ENCODE measurements around the gene METTL26. TPM values are rescaled to one million over a fixed set of nuclear protein-coding genes. Genes with fewer than 3 reads are reported as not detected.

Gene METTL26
- total and polyA plus RNA-seq, 9 of the 15 experiments (the other 6 are each of a cell fraction or from before 2014, with no cell fraction given): 7.3 to 262 (median 80.9) TPM

GRCh38 chr16:678858-679813 is 43.0 kb upstream of the METTL26 start (continued):
- peak; percentile 67 for TF ChIP-seq POLR2G (IDR thresholded peaks at IDR 0.05; ENCODE audit: low read depth, low read length)
- peak; percentile 33; the same call in 1 of the 2 replicates for TF ChIP-seq L3MBTL2 (IDR thresholded peaks at IDR 0.05)
- TF ChIP-seq ZNF76 (CRISPR knock-in tag; IDR thresholded peaks at IDR 0.05; ENCODE audit: borderline replicate concordance): no peak
- no peak for TF ChIP-seq CREM (IDR thresholded peaks at IDR 0.05; ENCODE audit: low read depth)
- no peak for TF ChIP-seq RUNX1 (IDR thresholded peaks at IDR 0.05; ENCODE audit: low read depth)
- TF ChIP-seq ZBTB1 (CRISPR knock-in tag; IDR thresholded peaks at IDR 0.05; ENCODE audit: borderline replicate concordance, low read depth): no peak
- TF ChIP-seq CBX1 (IDR thresholded peaks at IDR 0.05; ENCODE audit: low read depth): no peak
- TF ChIP-seq ELF4 (CRISPR knock-in tag; IDR thresholded peaks at IDR 0.05): no peak
- peak; percentile 40; the same call in 1 of the 2 replicates for TF ChIP-seq TAF7 (tag; IDR thresholded peaks at IDR 0.05)
- TF ChIP-seq PTBP1 (IDR thresholded peaks at IDR 0.05; ENCODE audit: low read depth, low read length): no peak
- no peak for TF ChIP-seq PHB2 (IDR thresholded peaks at IDR 0.05; ENCODE audit: low read depth)
- no peak for TF ChIP-seq GTF2F1 (IDR thresholded peaks at IDR 0.05; ENCODE audit: low read depth, low read length)
- no peak for TF ChIP-seq SNAPC5 (CRISPR knock-in tag; IDR thresholded peaks at IDR 0.05)
- TF ChIP-seq GTF2B (IDR thresholded peaks at IDR 0.05; ENCODE audit: extremely low read depth, insufficient read length): no peak
- TF ChIP-seq, protein P1, sequence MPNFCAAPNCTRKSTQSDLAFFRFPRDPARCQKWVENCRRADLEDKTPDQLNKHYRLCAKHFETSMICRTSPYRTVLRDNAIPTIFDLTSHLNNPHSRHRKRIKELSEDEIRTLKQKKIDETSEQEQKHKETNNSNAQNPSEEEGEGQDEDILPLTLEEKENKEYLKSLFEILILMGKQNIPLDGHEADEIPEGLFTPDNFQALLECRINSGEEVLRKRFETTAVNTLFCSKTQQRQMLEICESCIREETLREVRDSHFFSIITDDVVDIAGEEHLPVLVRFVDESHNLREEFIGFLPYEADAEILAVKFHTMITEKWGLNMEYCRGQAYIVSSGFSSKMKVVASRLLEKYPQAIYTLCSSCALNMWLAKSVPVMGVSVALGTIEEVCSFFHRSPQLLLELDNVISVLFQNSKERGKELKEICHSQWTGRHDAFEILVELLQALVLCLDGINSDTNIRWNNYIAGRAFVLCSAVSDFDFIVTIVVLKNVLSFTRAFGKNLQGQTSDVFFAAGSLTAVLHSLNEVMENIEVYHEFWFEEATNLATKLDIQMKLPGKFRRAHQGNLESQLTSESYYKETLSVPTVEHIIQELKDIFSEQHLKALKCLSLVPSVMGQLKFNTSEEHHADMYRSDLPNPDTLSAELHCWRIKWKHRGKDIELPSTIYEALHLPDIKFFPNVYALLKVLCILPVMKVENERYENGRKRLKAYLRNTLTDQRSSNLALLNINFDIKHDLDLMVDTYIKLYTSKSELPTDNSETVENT (CRISPR knock-in tag; IDR thresholded peaks at IDR 0.05): 0 out of 2 replicates have a peak, but pooled peaks have one; percentile 9
- no peak for TF ChIP-seq ZNF75A (CRISPR knock-in tag; IDR thresholded peaks at IDR 0.05)
- TF ChIP-seq GTF2E2 (tag; IDR thresholded peaks at IDR 0.05): no peak
- TF ChIP-seq, protein P2, sequence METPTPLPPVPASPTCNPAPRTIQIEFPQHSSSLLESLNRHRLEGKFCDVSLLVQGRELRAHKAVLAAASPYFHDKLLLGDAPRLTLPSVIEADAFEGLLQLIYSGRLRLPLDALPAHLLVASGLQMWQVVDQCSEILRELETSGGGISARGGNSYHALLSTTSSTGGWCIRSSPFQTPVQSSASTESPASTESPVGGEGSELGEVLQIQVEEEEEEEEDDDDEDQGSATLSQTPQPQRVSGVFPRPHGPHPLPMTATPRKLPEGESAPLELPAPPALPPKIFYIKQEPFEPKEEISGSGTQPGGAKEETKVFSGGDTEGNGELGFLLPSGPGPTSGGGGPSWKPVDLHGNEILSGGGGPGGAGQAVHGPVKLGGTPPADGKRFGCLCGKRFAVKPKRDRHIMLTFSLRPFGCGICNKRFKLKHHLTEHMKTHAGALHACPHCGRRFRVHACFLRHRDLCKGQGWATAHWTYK (CRISPR knock-in tag; IDR thresholded peaks at IDR 0.05): no peak
- 0 out of 2 replicates have a peak, but pooled peaks have one; percentile 47 for TF ChIP-seq FOXP1 (CRISPR knock-in tag; IDR thresholded peaks at IDR 0.05)
- TF ChIP-seq MYC (IDR thresholded peaks at IDR 0.05; ENCODE audit: low read depth, low read length): peak; percentile 28; the same call in 1 of the 2 replicates
- TF ChIP-seq MYC (CRISPR knock-in tag; IDR thresholded peaks at IDR 0.05; ENCODE audit: borderline replicate concordance, low read depth): no peak; the same call in 1 of the 2 replicates
- TF ChIP-seq, protein P3, sequence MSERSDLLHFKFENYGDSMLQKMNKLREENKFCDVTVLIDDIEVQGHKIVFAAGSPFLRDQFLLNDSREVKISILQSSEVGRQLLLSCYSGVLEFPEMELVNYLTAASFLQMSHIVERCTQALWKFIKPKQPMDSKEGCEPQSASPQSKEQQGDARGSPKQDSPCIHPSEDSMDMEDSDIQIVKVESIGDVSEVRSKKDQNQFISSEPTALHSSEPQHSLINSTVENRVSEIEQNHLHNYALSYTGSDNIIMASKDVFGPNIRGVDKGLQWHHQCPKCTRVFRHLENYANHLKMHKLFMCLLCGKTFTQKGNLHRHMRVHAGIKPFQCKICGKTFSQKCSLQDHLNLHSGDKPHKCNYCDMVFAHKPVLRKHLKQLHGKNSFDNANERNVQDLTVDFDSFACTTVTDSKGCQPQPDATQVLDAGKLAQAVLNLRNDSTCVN (CRISPR knock-in tag; IDR thresholded peaks at IDR 0.05): no peak
- peak; percentile 83 for TF ChIP-seq POLR2A (conservative IDR thresholded peaks at IDR 0.05)
- TF ChIP-seq SMARCA4 (IDR thresholded peaks at IDR 0.05): peak; percentile 17; the same call in 1 of the 2 replicates
